Islet of Langerhans (tissue), 1 donor: ENCODE measurements around the gene TTBK2.
"Not testable (repeated sequence)": the region's sequence is repeated elsewhere in the genome, so short reads cannot be mapped to it uniquely, and the experiment has no call there.

ENCODE experiments used
- FAIRE-seq: peaks from one replicate; lab custom pipeline; 2011; peaks lifted over from hg19 to GRCh38; lab: Jason Lieb, UNC

The TTBK2 gene

DNA sequence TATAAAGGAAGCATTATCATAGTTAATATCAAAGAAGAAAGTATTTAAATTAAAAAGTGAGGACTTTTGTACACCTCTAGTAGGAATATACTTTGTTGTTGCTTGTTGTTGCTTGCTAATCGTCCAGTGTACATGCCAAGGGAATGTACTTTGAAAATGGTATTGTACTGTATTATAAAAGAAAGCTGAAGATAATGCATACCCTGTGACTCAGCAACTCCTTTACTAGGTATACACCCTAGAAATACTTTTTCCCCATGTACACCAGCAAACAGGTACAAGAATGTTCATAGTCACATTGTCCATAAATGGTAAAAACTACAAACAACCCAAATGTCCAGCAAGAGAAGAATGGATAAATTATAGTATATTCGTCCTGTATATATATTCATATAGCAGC lies 12.0 kb downstream of the TTBK2 start:
- no peak for FAIRE-seq

DNA sequence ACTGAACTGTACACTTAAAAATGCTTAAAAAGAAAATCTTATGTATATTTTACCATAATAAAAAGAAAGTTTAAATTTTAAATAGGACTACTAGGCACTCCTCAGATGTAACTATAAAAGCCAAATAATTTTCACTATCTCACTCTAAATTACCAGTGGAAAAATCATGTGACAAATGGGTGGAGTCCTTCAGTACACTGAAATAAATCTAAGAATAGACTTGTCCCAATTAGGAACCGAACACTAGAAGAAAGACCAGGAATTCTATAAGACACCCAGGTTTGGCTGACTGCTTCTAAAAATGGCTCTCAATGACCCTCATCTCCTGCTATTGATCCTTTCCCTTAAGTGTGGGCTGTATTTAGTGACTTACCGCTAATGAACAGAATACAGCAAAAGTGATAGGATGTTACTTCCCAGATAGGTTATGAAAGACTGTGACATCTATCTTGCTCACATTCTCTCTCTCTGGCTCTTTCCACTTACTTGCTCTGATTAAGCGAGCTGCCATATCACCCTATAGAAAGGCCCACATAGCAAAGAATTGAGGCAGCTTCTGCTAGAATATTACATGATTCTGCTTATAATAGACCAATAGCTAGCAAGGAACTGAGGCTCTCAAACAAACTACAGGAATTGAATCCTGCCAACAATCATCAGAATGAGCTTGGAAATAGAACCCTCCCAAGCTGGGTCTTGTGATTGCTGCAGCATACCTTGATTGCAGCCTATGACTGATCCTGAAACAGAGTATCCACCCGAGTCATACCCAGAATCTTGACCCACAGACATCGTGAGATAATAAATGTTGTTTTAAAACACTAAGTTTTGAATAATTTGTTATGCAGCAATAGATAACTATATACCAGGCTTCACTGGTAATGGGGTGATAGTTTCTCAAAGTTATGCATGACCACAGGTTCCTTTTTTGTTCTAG lies 16.9 kb downstream of the TTBK2 start:
- FAIRE-seq: no peak

DNA sequence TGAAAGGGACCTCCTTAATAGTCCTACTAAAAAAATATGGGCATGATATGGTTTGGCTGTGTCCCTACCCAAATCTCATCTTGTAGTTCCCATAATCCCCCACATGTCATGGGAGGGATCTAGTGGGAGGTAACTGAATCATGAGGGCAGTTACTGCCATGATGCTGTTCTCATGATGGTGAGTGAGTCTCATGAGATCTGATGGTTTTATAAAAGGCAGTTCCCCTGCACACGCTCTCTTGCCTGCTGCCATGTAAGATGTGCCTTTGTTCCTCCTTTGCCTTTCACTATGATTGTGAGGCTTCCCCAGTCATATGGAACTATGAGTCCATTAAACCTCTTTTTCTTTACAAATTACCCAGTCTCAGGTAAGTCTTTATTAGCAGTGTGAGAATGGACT lies 26.7 kb downstream of the TTBK2 start:
- not testable (repeated sequence) for FAIRE-seq

GRCh38 chr15:42891569-42891968 lies 29.0 kb downstream of the TTBK2 start:
- FAIRE-seq: no peak

DNA sequence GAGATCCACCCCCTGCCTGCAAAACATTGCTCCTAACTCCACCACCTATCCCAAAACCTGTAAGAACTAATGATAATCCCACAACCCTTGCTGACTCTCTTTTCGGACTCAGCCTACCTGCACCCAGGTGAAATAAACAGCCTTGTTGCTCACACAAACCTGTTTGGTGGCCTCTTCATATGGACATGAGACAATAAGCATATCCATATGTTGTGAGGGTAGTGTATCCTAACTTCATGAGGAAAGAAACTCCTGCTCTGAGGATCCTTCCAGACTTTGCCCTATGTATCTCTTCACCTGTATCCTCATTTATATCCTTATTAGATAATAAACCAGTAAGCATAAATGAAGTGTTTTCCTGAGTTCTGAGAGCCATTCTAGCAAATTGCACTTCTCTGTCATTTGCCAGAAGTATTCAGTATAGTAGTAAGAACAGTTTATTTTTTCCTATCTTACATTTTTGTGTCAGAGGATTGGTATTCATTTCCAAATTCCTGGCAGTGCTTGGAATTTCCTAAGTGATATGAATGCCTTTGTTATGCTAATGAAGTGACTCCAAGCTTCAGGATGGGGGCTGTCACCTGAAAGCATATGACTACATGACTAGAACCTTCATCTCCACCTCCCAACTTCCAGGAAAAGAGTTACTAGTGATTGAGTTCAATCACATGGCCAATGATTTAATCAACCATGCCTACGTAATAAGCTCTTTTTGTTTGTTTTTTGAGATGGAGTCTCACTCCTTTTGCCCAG lies 30.2 kb downstream of the TTBK2 start:
- no peak for FAIRE-seq

DNA sequence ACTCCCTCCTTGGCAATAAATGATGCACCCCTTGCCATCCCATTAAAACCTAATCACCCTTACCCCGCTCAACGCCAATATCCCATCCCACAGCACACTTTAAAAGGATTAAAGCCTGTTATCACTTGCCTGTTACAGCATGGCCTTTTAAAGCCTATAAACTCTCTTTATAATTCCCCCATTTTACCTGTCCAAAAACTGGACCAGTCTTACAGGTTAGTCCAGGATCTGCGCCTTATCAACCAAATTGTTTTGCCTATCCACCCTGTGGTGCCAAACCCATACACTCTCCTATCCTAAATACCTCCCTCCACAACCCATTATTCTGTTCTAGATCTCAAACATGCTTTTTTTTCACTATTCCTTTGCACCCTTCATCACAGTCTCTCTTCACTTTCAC lies 33.2 kb downstream of the TTBK2 start:
- not testable (repeated sequence) for FAIRE-seq

- no peak for FAIRE-seq
Measured at GRCh38 chr15:42880121-42880520, 40.5 kb downstream of the TTBK2 start.

- FAIRE-seq: no peak
Measured at GRCh38 chr15:42879443-42879842, 41.1 kb downstream of the TTBK2 start.

DNA sequence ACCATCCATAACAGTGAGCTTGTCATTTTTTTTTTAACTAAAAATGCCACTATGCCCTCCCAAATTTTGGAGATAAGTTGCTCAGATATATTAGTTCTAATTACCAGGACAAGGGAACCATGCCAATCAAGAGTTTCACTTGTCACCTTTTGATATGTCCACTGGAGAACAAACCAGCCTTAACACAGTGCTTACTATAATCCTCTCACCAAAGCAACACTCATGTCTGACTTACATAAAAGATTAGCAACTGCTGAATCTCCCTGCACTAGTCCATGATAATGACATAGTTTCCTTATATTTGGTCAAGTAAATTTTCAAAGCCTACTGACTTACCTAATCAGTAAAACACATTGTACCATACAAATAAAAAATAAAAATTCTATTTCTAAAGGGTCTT lies 44.4 kb downstream of the TTBK2 start:
- FAIRE-seq: no peak

GRCh38 chr15:42868683-42869082 lies 51.9 kb downstream of the TTBK2 start:
- FAIRE-seq: no peak

GRCh38 chr15:42863572-42864239 lies 56.9 kb downstream of the TTBK2 start:
- no peak for FAIRE-seq

- FAIRE-seq: no peak
Measured at GRCh38 chr15:42858999-42859789, 61.4 kb downstream of the TTBK2 start.

GRCh38 chr15:42858540-42858939 lies 62.0 kb downstream of the TTBK2 start:
- FAIRE-seq: no peak

GRCh38 chr15:42854576-42854975 lies 66.0 kb downstream of the TTBK2 start:
- FAIRE-seq: no peak

DNA sequence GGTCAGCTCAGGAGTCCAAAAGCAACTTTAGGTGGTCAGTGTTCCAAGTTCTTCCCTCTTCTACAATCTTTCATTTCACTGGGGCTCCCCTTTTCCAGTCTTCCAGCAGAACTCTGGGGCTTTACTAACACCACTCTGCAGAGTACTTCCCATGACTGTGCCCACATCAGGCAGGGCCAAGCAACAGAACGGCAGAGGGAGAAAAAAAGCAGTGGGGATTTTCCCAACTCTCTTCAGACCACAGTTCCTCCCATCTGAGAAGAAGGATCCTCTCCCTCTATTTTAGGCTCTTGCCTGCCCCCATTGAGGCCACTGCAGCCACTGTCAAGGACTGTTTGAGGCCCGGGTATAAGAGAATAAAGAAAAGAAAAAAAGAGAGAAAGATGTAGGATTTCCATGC lies 70.7 kb downstream of the TTBK2 start:
- FAIRE-seq: no peak

DNA sequence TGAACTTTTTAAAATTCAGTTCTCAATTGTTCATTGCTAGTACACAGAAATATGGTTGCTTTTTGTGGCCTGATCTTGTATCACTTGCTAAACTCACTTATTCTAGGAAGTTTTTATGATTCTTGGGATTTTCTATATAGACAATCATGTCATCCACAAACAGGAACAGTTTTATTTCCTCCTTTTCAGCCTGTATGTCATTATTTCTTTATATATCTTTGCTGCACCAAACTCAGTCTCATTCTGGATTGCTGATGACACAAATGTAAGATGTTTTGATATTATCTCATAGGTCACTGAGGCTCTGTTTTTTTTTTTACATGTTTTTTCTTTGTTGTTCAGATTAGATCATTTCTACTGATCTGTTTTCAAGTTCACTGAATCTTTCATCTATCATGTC lies 71.7 kb downstream of the TTBK2 start:
- no peak for FAIRE-seq

DNA sequence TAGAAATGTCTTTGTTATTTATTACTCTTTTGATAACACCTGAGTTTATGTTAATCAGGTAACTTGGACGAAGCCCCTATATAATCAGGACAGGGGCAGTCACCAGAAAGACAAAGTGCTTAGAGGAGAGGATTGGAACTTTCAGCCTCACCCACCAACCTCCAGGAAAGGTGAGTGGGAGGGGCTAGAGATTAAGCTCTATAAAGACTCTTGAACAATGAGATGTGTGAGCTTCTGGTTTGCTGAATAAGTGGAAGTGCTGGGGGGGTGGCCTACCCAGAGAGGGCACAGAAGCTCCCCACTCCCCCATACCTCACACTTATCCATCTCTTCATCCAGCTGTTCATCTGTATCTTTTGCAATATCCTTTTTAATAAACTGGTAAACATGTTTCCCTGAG lies 73.9 kb downstream of the TTBK2 start:
- FAIRE-seq: no peak

DNA sequence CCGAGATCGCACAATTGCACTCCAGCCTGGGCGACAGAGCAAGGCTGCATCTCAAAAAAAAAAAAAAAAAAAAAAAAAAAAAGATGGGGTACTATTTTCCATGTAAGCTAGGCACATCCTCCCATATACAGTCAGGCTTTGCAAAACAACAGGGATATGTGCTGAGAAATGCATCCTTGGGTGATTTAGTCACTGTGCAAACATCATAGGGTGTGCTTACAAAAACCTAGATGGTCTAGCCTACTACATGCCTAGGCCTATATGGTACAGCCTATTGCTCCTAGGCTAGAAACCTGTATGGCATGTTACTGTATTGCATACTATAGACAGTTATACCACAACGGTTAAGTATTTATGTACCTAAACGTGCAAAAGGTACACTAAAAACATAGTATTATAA lies 75.0 kb downstream of the TTBK2 start:
- no peak for FAIRE-seq

- no peak for FAIRE-seq
Measured at GRCh38 chr15:42843699-42844098, 76.9 kb downstream of the TTBK2 start.

GRCh38 chr15:42836251-42836650 lies 84.3 kb downstream of the TTBK2 start:
- FAIRE-seq: no peak

GRCh38 chr15:42832576-42832975 lies 88.0 kb downstream of the TTBK2 start:
- FAIRE-seq: no peak

DNA sequence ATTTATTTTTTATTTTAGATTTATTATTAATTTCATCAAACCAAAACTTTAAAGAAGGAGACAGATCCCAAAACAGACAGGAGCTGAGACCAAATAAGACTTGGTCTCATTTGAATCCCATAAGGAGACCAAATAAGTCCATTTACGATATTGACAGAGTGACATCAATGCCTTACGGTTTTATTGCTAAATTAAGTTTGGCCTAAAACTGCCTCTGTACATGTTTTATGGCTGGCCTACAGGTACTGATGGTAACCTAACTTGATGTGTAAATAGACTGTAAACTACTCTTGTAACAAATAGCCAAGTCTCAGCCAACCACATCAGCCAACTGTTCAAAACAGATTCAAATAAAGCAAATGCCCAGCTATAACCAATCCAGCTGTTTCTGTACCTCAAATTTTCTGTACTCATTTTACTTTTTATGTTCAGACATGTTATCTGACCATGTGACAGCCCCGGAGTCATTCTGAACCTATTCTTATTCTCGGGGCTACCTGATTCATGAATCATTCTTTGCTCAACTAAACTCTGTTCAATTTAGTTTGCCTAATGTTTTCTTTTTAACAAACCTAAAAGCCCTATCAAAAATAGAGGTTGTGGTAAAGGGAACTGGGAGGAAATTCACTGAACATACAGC lies 94.2 kb downstream of the TTBK2 start:
- no peak for FAIRE-seq
